RPMI8226 (cell line): ENCODE data around the gene INCENP.
A peak's percentile ranks its signal among the peaks of the same experiment; 100 is the strongest.
"Not testable (repeated sequence)": the region's sequence is repeated elsewhere in the genome, so short reads cannot be mapped to it uniquely, and the experiment has no call there.

Experiments used
- DNase-seq: peaks from one replicate; pipeline ENCODE4 v3.0.0-alpha.2; 2015

INCENP gene

DNA sequence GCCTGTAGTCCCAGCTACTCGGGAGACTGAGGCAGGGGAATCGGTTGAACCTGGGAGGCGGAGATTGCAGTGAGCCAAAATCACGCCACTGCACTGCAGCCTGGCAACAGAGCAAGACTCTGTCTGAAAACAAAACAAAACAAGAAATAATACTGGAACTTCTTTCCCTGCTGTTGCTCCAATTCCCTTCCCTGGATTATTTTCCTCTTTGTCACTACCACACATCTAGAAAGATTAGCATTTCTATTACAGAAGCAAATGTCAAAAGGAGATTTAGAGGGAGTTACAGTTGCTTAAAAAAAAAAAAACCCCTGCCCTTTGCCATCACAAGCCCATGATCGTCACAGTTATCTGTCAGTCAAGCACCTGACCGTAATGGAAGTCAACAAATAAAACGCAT is 48.5 kb downstream of the INCENP start:
- DNase-seq, result no peak

DNA sequence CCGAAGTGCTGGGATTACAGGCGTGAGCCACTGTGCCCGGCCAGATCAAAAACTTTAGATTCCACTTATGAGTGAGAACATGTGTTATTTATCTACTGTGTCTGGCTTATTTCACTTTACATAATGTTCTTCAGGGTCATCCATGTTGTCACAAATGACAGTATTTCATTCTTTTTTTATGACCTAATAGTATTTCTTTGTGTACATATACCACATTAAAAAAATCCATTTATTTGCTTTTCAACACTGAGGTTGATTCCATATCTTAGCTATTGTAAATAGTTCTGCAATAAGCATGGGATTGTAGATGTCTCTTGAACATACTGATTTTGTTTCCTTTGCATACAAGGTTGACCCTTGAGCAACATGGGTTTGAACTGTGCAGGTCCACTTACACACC is 53.0 kb downstream of the INCENP start:
- DNase-seq, result no peak

DNA sequence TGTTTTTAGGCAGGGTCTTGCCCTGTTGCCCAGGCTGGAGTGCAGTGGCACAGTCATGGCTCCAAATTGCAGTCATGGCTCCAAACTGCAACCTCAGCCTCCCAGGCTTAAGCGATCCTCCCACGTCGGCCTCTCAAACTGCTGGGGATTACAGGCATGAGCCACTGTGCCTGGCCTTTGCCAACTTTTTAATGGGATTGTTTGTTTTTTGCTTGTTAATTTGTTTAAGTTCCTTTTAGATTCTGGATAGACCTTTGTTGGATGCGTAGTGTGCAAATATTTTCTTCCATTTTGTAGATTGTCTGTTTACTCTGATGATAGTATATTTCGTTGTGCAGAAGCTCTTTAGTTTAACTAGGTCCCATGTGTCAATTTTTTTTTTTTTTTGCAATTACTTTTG is 56.2 kb downstream of the INCENP start:
- DNase-seq, result no peak

DNA sequence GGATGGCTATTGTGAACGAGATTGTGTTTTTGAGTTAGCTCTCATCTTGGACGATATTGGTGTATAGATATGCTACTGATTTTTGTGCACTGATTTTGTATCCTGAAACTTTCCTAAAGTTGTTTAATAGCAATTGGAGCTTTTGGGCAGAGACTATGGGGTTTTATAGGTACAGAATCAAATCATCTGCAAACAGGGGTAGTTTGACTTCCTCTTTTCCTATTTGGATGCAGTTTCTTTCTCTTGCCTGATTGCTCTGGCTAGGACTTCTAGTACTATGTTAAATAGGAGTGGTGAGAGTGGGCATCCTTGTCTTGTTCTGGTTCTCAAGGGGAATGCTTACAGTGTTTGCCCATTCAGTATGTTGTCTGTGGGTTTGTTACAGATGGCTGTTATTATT is 57.3 kb downstream of the INCENP start:
- no peak for DNase-seq

DNA sequence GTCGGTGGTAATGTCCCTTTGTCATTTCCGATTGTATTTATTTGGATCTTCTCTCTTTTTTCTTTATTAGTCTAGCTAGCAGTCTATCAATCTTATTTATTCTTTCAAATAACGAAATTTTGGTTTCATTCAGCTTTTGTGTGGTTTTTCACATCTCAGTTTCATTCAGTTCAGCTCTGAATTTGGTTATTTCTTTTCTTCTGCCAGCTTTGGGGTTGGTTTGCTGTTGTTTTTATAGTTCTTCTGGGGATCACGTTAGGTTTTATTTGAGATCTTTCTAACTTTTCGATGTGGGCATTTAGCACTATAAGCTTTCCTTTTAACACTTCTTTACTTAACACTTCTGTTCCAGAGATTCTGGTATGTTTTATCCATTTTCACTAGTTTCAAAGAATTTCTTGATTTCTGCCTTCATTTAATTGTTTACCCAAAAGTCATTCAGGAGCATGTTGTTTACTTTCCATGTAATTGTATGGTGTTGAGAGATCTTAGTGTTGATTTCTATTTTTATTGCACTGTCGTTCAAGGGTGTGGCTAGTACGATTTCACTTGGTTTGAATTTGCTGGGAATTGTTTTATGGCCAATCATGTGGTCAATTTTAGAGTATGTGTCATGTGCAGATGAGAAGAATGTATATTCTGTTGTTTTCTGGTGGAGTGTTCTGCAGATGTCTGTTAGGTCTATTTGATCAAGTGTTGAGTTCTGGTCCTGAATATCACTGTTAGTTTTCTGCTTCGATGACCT is 58.5 kb downstream of the INCENP start:
- no peak for DNase-seq

DNA sequence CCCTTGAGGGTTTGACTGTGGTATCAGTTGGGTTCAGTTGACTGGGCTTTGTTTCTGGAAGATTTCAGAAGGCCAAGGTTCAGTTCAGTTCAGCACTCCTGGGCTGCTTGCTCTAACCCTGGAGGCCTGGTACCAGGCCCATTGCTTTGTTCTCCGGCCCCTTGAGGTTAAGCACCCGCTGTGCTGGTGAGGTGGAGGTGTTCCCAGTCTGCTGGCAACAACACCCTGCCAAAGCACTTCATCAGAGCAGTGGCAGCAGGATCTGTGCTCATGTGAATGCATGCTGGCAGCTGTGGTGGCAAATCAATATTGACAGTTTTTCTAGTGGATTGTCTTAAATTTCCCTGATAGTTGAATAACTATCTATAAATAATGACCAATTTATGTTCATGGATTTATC is 62.4 kb downstream of the INCENP start:
- no peak for DNase-seq

DNA sequence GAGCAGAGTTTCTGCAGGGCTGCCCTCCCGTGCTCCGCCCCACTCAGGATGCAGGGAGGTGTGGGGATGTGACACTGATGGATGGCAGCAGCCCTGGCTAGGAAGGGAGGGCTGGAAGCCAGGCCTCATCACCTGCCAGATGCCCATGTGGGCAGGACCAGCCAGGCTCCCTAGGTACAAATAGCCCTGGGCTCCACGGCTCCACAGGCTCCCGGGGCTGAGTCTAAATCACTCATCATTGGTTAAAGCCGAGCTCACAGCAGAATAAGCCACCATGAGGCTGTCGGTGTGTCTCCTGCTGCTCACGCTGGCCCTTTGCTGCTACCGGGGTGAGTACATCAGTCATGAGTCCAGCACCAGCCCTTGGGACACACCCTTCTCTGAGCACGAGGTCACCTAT is 66.2 kb downstream of the INCENP start, which contains the start of gene SCGB1D1:
SCGB1D1 (plus strand) TSS at position 206 of the 400 bp plus-strand sequence; CDS start at position 275, 69 bp downstream.
- DNase-seq, result no peak

DNA sequence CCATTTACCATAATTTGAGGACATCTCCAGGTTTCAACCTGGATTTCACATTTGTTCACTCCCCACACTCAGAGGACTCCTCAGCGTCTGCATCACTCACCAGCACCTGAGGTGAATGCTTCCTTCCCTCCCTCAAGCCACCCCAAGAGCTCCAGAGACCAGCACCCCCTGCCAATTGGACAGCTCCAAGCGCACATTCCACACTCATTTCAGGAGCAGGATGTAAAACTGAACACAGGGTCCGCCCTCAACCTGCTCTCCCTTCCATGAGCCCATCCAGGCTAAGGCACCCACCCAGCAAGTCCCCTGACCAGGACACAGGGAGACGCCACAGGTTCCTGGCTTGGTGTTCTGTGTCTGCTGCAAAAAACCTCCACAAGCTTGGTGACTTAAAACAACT is 70.1 kb downstream of the INCENP start:
- DNase-seq, result no peak

DNA sequence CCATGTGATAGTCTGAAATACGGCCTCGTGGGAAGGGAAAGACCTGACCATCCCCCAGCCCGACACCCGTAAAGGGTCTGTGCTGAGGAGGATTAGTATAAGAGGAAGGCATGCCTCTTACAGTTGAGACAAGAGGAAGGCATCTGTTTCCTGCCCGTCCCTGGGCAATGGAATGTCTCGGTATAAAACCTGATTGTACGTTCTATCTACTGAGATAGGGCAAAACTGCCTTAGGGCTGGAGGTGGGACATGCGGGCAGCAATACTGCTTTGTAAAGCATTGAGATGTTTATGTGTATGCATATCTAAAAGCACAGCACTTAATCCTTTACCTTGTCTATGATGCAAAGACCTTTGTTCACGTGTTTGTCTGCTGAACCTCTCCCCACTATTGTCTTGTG is 71.2 kb downstream of the INCENP start:
- DNase-seq, result not testable (repeated sequence)

DNA sequence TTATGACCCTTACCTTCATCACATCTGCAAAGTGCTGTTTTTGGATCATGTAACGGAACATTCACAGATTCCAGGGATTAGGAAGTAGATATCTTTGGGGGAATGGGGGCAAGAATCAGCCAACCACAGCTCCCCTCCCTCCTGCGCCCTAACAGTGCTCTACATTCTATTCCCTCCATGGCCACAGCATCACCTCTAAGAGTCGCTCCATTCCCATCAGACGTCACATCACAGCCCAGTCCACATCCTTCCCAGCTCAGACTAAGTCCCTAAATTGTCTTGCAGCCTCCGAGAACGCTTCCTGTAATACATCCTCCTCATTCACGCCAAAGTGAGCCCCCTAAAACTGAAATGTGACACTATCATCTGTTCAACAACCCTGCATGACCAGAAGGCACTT is 72.1 kb downstream of the INCENP start:
- no peak for DNase-seq

DNA sequence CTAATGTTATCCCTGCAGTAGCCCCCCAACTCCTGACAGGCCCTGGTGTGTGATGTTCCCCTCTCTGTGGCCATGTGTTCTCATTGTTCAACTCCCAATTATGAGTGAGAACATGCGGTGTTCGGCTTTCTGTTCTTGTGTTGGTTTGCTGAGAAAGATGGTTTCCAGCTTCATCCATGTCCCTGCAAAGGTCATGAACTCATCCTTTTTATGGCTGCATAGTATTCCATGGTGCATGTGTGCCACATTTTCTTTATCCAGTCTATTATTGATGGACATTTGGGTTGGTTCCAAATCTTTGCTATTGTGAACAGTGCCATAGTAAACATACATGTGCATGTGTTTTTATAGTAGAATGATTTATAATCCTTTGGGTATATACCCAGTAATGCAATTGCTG is 73.6 kb downstream of the INCENP start:
- not testable (repeated sequence) for DNase-seq

DNA sequence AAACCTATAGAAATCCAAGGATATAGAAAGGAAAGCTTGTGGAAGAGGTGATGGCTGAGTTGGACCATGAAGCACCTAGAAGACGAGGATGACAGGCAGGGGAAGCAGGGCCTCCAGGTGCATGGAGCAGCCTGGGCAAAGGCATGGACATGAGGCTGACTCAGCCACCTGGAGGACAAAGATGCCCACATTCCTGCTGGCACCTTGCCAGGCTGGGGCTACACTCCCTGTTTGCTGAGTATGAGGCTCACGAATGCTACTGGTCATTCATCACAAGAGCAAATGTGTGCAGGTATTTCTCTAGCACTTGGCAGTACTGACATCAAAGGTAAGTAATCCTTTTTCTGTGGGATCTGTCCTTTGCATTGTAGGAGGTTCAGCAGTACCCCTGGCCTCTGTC is 77.6 kb downstream of the INCENP start:
- peak; percentile 50 for DNase-seq
